Epithelial cell of esophagus (primary cell): ENCODE measurements around the gene SUSD4.

ENCODE experiments used
- DNase-seq: peaks from one replicate; pipeline ENCODE4 v3.0.0; 2010; ENCODE audit warnings: low read depth
- H3K4me3 ChIP-seq: 2 replicates; pipeline ENCODE4 v1.5.1; 2011; ENCODE audit warnings: mild to moderate bottlenecking, low read length, control low read depth
- CTCF ChIP-seq: IDR thresholded peaks from 2 replicates; pipeline ENCODE4 v1.5.1; 2011; ENCODE audit warnings: low read depth, mild to moderate bottlenecking, low read length, control low read depth, inconsistent platforms; ENCODE audit not compliant: insufficient read depth; ENCODE audit errors: missing control alignments

The SUSD4 gene

DNA sequence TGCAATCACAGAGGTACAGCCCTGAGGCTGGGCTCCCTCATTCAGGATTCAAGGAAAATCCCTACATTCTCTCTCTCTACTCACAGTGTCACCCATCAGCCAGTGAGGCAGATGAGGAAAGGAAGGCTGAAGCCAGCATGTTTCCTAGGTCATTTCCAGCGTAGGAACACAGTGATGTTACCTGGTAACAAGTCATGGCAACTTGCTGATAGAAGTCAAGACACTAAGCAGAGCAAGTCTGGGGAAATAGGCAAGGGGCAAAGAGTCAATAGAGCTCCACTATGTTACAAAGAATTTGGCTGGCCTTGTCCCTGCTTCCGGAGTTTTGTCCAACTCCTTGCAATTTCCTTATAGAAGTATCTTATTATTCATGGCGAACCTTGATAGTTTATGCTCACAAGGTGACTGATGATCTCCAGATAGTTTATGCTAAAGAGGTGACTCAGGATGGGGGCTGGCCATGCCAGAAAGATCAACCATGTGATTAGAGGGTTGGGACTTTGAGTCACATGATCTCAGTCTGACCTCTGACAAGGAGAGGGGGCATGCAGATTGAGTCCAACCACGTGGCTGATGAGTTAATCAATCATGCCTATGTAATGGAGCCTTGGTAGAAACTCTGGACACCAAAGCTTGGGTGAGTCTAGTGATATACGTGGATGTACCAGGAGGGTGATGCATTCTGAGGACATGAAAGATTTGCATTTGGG is 51.1 kb downstream of the SUSD4 start:
- TF ChIP-seq CTCF, result no peak
- no peak for DNase-seq
- no peak overlapping the region for H3K4me3 ChIP-seq

DNA sequence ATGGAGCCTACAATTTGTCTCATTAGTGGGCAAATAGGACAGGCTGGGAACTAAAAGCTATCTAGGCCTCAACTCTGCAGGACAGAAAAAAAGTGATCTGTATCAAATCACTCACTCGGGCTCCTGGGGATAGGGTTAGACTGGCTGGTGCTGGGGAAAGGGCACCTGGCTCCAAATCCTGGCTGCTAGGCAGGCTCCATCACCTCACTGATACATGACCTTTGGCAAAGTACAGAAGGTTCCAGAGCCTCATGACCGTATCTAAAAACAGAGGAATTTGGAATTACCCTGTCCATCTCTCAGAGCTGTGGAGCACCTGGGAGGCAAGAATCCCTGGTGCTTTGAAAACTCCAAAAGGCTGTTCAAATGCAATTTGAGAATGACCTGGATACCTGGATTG is 51.7 kb downstream of the SUSD4 start:
- H3K4me3 ChIP-seq, result no peak overlapping the region
- TF ChIP-seq CTCF, result no peak
- no peak for DNase-seq

DNA sequence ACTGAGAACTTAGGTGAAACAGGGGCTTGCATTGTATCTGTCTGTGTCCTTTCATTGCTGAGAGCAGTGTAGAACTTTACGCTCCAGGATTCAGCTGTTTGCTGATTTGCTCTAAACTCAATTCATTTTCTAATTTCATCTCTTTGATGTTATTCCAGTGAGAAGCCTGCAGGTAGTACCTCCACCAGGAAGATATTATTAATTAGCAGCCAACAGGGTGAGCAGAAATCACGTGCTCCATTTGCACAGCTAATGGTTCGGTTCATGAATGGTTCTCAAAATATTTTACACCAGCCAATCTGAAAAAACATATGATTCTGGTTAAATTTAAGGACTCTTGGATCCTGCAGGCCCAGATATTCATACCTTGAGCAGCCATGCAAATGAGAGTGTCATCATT is 52.1 kb downstream of the SUSD4 start:
- no peak for TF ChIP-seq CTCF
- H3K4me3 ChIP-seq, result no peak overlapping the region
- no peak for DNase-seq

DNA sequence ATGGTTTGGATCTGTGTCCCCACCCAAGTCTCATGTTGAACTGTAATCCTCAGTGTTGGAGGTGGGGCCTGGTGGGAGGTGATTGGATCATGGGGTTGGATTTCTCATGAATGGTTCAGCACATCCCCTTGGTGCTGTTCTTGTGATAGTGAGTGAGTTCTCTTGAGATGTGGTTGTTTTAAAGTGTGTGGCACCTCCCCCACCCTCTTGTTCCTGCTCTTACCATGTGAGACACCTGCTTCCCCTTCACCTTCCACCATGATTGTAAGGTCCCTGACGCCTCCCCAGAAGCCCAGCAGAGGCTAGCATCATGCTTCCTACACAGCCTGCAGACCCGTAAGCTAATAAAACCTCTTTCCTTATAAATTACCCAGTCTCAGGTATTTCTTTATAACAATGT is 55.8 kb downstream of the SUSD4 start:
- DNase-seq, result no peak
- TF ChIP-seq CTCF, result no peak
- H3K4me3 ChIP-seq, result no peak overlapping the region

DNA sequence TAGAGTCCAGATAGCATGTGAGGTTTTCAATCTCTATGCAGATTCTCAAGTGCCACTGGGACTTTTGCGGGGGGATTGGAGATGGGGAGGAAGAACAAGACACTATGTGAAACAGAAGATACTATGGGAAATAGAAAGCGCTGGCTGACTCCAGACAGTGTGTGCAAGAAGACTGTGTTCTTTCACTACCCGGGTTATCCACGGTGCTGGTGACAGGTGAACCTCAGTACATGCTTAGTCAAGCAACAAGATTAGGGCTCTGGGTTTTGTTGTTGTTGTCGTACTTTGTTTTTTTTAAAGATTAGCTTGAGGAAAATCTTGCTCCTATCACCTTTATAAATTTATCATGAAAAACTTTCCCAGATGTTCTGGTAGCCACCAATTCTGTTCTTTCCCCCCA is 56.4 kb downstream of the SUSD4 start:
- no peak overlapping the region for H3K4me3 ChIP-seq
- DNase-seq, result no peak
- no peak for TF ChIP-seq CTCF

GRCh38 chr1:223304931-223305330 is 59.0 kb downstream of the SUSD4 start:
- no peak for DNase-seq
- H3K4me3 ChIP-seq, result no peak overlapping the region
- TF ChIP-seq CTCF, result no peak

- DNase-seq, result no peak
- no peak overlapping the region for H3K4me3 ChIP-seq
- TF ChIP-seq CTCF, result no peak
Measured at GRCh38 chr1:223301371-223301770, 62.6 kb downstream of the SUSD4 start.
